Mesendoderm (in vitro differentiated cells): Measurements from ENCODE around the gene ATP5F1D.

Source experiments
- DNase-seq: peaks from one replicate; pipeline ENCODE4 v3.0.0; 2013
- H2AK5ac ChIP-seq: 2 replicates; pipeline ENCODE4 v1.6.1; 2013; ENCODE audit warnings: low read length, inconsistent platforms
- H2BK120ac ChIP-seq: 2 replicates; pipeline ENCODE4 v1.6.1; 2013; ENCODE audit warnings: low read depth, mild to moderate bottlenecking, low read length, moderate library complexity, mixed read lengths
- H2BK15ac ChIP-seq: replicated peaks from 2 replicates; pipeline ENCODE4 v1.6.1; 2013; ENCODE audit warnings: low read depth, mild to moderate bottlenecking, moderate library complexity
- H2BK5ac ChIP-seq: 2 replicates; pipeline ENCODE4 v1.6.1; 2013; ENCODE audit warnings: low read length, inconsistent platforms
- H3K18ac ChIP-seq: 2 replicates; pipeline ENCODE4 v1.6.1; 2013; ENCODE audit warnings: mild to moderate bottlenecking, low read length, mixed read lengths
- H3K23ac ChIP-seq: one replicate; pipeline ENCODE4 v1.6.1; 2013; ENCODE audit warnings: low read length
- H3K27ac ChIP-seq: 2 replicates; pipeline ENCODE4 v1.5.1; 2013; ENCODE audit warnings: low read depth, mild to moderate bottlenecking, inconsistent platforms, low read length, moderate library complexity
- H3K27me3 ChIP-seq: 2 replicates; pipeline ENCODE4 v1.6.1; 2013; ENCODE audit warnings: low read length, control low read depth, mild to moderate bottlenecking, inconsistent platforms; ENCODE audit not compliant: insufficient read depth, poor library complexity
- H3K36me3 ChIP-seq: 2 replicates; pipeline ENCODE4 v1.6.1; 2013; ENCODE audit warnings: low read length, inconsistent platforms; ENCODE audit not compliant: control insufficient read depth, insufficient read depth
- H3K4ac ChIP-seq: one replicate; pipeline ENCODE4 v1.6.1; 2013; ENCODE audit warnings: low read depth, mild to moderate bottlenecking, low read length, moderate library complexity
- H3K4me1 ChIP-seq: 2 replicates; pipeline ENCODE4 v1.6.1; 2013; ENCODE audit warnings: low read depth, low read length, inconsistent platforms; ENCODE audit not compliant: control insufficient read depth
- H3K4me2 ChIP-seq: 2 replicates; pipeline ENCODE4 v1.6.1; 2013; ENCODE audit warnings: low read length
- H3K4me3 ChIP-seq: 2 replicates; pipeline ENCODE4 v1.5.1; 2013; ENCODE audit warnings: mild to moderate bottlenecking, low read length
- H3K56ac ChIP-seq: one replicate; pipeline ENCODE4 v1.6.1; 2013; ENCODE audit warnings: low read length
- H3K79me1 ChIP-seq: 2 replicates; pipeline ENCODE4 v1.6.1; 2013; ENCODE audit warnings: low read length, inconsistent platforms
- H3K79me2 ChIP-seq: 2 replicates; pipeline ENCODE4 v1.6.1; 2013; ENCODE audit warnings: mild to moderate bottlenecking, low read length; ENCODE audit not compliant: control insufficient read depth, insufficient read depth
- H3K9ac ChIP-seq: 2 replicates; pipeline ENCODE4 v1.6.1; 2013; ENCODE audit warnings: low read length, inconsistent platforms
- H4K5ac ChIP-seq: one replicate; pipeline ENCODE4 v1.6.1; 2013; ENCODE audit warnings: low read length
- H4K8ac ChIP-seq: one replicate; pipeline ENCODE4 v1.6.1; 2013; ENCODE audit warnings: low read depth, mild to moderate bottlenecking, control low read depth, low read length, moderate library complexity
- WGBS: extraction: QIAGEN DNeasy Blood & Tissue Kit; methylation state at CpG from one replicate; pipeline ENCODE4 v1.1.7; 2013; ENCODE audit warnings: low lambda C conversion rate, missing lambda C conversion rate; ENCODE audit not compliant: insufficient coverage; ENCODE audit errors: extremely low coverage; 5-methylcytosine and 5-hydroxymethylcytosine counted together

Gene ATP5F1D

GRCh38 chr19:1262623-1263123, 21.1 kb downstream of the ATP5F1D start:
- Histone ChIP-seq H3K9ac (peak overlapping the region; percentile 76), H4K8ac (no peak overlapping the region), H3K56ac (peak overlapping the region; percentile 86), H3K27ac (peak overlapping the region; percentile 24), H3K79me2 (no peaks in the 10 kb centered on the region), H3K18ac (no peak overlapping the region), H3K36me3 (no peaks in the 10 kb centered on the region), H2BK5ac (peak overlapping the region; percentile 24), H3K27me3 (no peaks in the 10 kb centered on the region), H4K5ac (no peak overlapping the region), H3K23ac (peak overlapping the region; percentile 29), H2AK5ac (peak overlapping the region; percentile 11), H3K4ac (no peak overlapping the region), H3K4me2 (peak overlapping the region; percentile 19), H3K79me1 (no peaks in the 10 kb centered on the region), H2BK120ac (no peak overlapping the region), H3K4me3 (no peak overlapping the region), H2BK15ac (no peak overlapping the region), H3K4me1 (peaks cover 11% of the 10 kb centered on the region)
- WGBS = no CpG with 5 or more reads among the region's 21 CpGs
- no peak for DNase-seq

DNA sequence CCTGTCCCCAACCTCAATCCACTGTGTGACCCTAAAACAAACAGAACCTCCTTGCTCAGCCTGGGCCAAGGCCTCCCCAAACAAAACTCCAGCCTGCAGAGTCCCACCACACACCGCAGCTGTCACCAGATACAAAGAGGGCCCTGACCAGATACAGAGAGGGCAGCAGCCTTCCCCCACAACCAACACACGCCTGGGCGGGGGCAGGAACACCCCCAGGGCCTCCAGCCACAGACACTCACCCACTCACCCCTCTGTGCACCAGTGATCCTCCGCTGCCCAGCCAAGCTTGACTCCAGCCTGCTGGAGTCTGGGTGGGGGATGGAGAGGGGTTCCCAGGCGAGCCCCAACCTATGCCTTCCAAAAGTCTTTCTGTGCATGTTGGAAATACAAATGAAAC, 21.6 kb downstream of the ATP5F1D start:
- no peak overlapping the region for H2BK5ac ChIP-seq
- no peak overlapping the region for H4K8ac ChIP-seq
- H3K36me3 ChIP-seq = no peaks in the 10 kb centered on the region
- H2BK120ac ChIP-seq = no peak overlapping the region
- H3K18ac ChIP-seq = no peak overlapping the region
- H3K79me1 ChIP-seq = no peaks in the 10 kb centered on the region
- no CpG with 5 or more reads among the region's 5 CpGs for WGBS
- no peak overlapping the region for H3K23ac ChIP-seq
- no peak overlapping the region for H3K4me2 ChIP-seq
- H3K27ac ChIP-seq = no peak overlapping the region
- no peak overlapping the region for H3K4me3 ChIP-seq
- H3K27me3 ChIP-seq = no peaks in the 10 kb centered on the region
- H3K79me2 ChIP-seq = no peaks in the 10 kb centered on the region
- H4K5ac ChIP-seq = no peak overlapping the region
- H2BK15ac ChIP-seq = no peak overlapping the region
- peaks cover 11% of the 10 kb centered on the region for H3K4me1 ChIP-seq
- no peak overlapping the region for H3K4ac ChIP-seq
- no peak for DNase-seq
- H3K9ac ChIP-seq = no peak overlapping the region
- peak overlapping the region; percentile 86 for H3K56ac ChIP-seq
- no peak overlapping the region for H2AK5ac ChIP-seq

- no peaks in the 10 kb centered on the region for H3K36me3 ChIP-seq
- peak overlapping the region; percentile 94 for H3K56ac ChIP-seq
- no peaks in the 10 kb centered on the region for H3K79me1 ChIP-seq
- peaks cover 4% of the 10 kb centered on the region for H3K79me2 ChIP-seq
- no peak overlapping the region for H4K5ac ChIP-seq
- H3K23ac ChIP-seq = no peak overlapping the region
- H2BK5ac ChIP-seq = peak overlapping the region; percentile 13
- peak overlapping the region; percentile 32 for H3K27ac ChIP-seq
- H3K4ac ChIP-seq = no peak overlapping the region
- no peak overlapping the region for H3K4me3 ChIP-seq
- H4K8ac ChIP-seq = no peak overlapping the region
- no peak overlapping the region for H2BK120ac ChIP-seq
- H3K27me3 ChIP-seq = no peaks in the 10 kb centered on the region
- peaks cover 11% of the 10 kb centered on the region for H3K4me1 ChIP-seq
- no peak overlapping the region for H3K18ac ChIP-seq
- no CpG with 5 or more reads among the region's 26 CpGs for WGBS
- peak overlapping the region; percentile 70 for H3K9ac ChIP-seq
- H2BK15ac ChIP-seq = no peak overlapping the region
- peak overlapping the region; percentile 6 for H3K4me2 ChIP-seq
- peak; percentile 95 for DNase-seq
- H2AK5ac ChIP-seq = peak overlapping the region; percentile 98
These were observed 23.5 kb downstream of the ATP5F1D start for GRCh38 chr19:1264801-1265614.

- H3K4ac ChIP-seq = no peak overlapping the region
- H2AK5ac ChIP-seq = no peak overlapping the region
- H3K79me2 ChIP-seq = peaks cover 11% of the 10 kb centered on the region
- H3K4me1 ChIP-seq = peaks cover 11% of the 10 kb centered on the region
- peak overlapping the region; percentile 56 for H3K27ac ChIP-seq
- no peaks in the 10 kb centered on the region for H3K36me3 ChIP-seq
- no peaks in the 10 kb centered on the region for H3K27me3 ChIP-seq
- peak overlapping the region; percentile 81 for H3K56ac ChIP-seq
- peak overlapping the region; percentile 44 for H3K18ac ChIP-seq
- peak overlapping the region; percentile 83 for H3K9ac ChIP-seq
- H3K23ac ChIP-seq = no peak overlapping the region
- no peak overlapping the region for H2BK15ac ChIP-seq
- H2BK120ac ChIP-seq = no peak overlapping the region
- peak overlapping the region; percentile 99 for H3K4me2 ChIP-seq
- peak; percentile 43 for DNase-seq
- peak overlapping the region; percentile 26 for H3K4me3 ChIP-seq
- no peak overlapping the region for H2BK5ac ChIP-seq
- H4K5ac ChIP-seq = no peak overlapping the region
- peaks cover 3% of the 10 kb centered on the region for H3K79me1 ChIP-seq
- no CpG with 5 or more reads among the region's 28 CpGs for WGBS
- no peak overlapping the region for H4K8ac ChIP-seq
These were observed 24.1 kb downstream of the ATP5F1D start for GRCh38 chr19:1265615-1266128.

GRCh38 chr19:1266129-1266915, 24.8 kb downstream of the ATP5F1D start:
- no peak overlapping the region for H2BK120ac ChIP-seq
- no peaks in the 10 kb centered on the region for H3K27me3 ChIP-seq
- H3K23ac ChIP-seq = no peak overlapping the region
- H3K18ac ChIP-seq = peak overlapping the region; percentile 44
- H3K4me1 ChIP-seq = peaks cover 11% of the 10 kb centered on the region
- H3K56ac ChIP-seq = peak overlapping the region; percentile 85
- H4K8ac ChIP-seq = no peak overlapping the region
- no peak overlapping the region for H3K4ac ChIP-seq
- DNase-seq = peak; percentile 91
- H3K4me3 ChIP-seq = peak overlapping the region; percentile 26
- peak overlapping the region; percentile 99 for H3K4me2 ChIP-seq
- H4K5ac ChIP-seq = no peak overlapping the region
- no peak overlapping the region for H2BK15ac ChIP-seq
- H3K9ac ChIP-seq = peak overlapping the region; percentile 83
- H2AK5ac ChIP-seq = no peak overlapping the region
- H3K79me2 ChIP-seq = peaks cover 17% of the 10 kb centered on the region
- peaks cover 7% of the 10 kb centered on the region for H3K79me1 ChIP-seq
- peak overlapping the region; percentile 56 for H3K27ac ChIP-seq
- WGBS = no CpG with 5 or more reads among the region's 84 CpGs
- peaks cover 2% of the 10 kb centered on the region for H3K36me3 ChIP-seq
- no peak overlapping the region for H2BK5ac ChIP-seq
